ENCODE measurements around the gene ISCA1.
A peak's percentile ranks its signal among the peaks of the same experiment; 100 is the strongest.
"Not testable (repeated sequence)": the region's sequence is repeated elsewhere in the genome, so short reads cannot be mapped to it uniquely, and the experiment has no call there.

Gene ISCA1

GRCh38 chr9:86282077-86282978 lies at the start of gene ISCA1:
ISCA1 (minus strand) TSS chr9:86282538; CDS start chr9:86282458, 80 bp downstream.
- peak; percentile 94 to 99 for DNase-seq (ENCODE audit: low read depth in 1 of 2, low spot score in 1 of 2)

- DNase-seq (ENCODE audit: low read depth in 1 of 2, low spot score in 1 of 2), result no peak
These were observed 47.8 kb upstream of the ISCA1 start for GRCh38 chr9:86330186-86330585.

DNA sequence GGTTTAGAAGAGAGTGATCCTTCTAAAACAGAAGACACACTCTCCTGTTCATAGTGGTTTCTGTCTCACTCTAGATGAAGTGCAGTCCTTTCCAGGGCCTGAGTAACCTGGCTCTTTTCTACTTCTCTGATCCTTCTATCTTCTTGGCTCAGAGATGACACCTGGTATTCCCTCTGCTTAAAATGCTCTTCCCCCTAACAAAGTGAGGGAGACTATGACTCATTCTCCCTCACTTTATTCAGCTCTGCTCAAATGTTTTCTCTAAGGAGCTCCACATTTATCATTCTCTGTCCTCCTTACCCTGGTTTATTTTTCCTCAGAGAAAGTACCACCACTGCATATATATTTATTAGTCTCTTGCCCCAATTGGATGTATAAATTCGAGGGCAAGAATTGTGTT lies 47.3 kb upstream of the ISCA1 start:
- no peak for DNase-seq (ENCODE audit: low read depth in 1 of 2, low spot score in 1 of 2)

DNA sequence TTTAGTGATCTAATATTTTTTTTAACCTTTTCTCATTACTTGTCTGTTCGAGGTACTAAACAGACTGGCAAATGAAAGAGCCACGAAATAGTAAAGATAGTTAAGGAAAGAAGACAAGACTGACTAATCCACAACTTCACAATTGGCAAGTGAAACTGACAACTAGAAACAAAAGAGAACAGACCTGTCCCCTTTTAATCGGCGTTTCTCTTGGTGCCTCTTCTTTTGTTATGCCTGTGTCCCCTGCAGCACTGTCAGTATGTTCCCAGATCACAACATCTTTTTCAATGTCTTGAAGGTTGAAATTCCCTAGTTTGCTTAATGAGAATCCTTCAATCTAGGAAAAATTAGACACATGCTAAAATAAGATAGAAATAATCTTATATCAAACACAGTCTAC lies 45.8 kb upstream of the ISCA1 start:
- no peak for DNase-seq (ENCODE audit: low read depth in 1 of 2, low spot score in 1 of 2)

GRCh38 chr9:86326536-86326935 lies 44.2 kb upstream of the ISCA1 start:
- DNase-seq (ENCODE audit: low read depth in 1 of 2, low spot score in 1 of 2), result no peak

DNA sequence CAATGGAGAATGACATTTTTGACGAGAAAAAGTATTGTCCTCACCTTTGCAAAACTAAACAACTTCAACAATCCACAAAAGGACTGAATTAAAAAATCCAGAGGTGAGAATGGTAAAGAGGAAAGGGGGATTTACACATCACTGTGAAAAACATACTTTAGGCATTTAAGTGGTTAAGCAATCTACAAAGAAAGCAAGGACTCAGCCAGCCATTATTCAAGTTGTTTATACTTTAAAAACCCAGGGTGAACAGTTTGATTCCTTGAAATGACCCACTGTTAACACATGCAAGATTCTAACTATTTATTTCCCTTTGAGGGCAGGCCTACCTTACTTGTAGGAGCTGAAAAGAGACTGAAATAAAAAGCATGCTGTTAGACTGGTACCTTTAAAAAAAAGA lies 42.6 kb upstream of the ISCA1 start:
- no peak for DNase-seq (ENCODE audit: low read depth in 1 of 2, low spot score in 1 of 2)

GRCh38 chr9:86324308-86324707 lies 42.0 kb upstream of the ISCA1 start:
- DNase-seq (ENCODE audit: low read depth in 1 of 2, low spot score in 1 of 2), result no peak

GRCh38 chr9:86322973-86323644 lies 40.8 kb upstream of the ISCA1 start:
- no peak for DNase-seq (ENCODE audit: low read depth in 1 of 2, low spot score in 1 of 2)

- no peak for DNase-seq (ENCODE audit: low read depth in 1 of 2, low spot score in 1 of 2)
These were observed 39.0 kb upstream of the ISCA1 start for GRCh38 chr9:86321373-86321772.

DNA sequence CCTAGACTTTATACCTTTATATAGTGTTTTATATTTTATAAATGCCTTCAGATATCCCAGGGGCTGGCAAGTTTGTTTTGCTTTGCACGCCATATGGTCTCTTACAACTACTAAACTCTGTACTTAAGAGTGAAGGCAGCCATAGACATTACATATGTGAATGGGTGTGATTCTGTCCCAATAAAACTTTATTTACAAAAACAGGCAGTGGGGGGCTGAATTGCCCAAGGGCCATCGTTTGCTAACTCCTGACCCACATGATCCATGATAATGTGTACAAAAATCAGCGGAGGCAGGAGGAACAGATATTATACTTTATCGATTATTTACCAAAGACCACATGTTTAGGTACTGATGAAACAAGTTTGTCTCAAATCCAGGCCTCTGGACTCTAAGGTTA lies 35.8 kb upstream of the ISCA1 start:
- no peak for DNase-seq (ENCODE audit: low read depth in 1 of 2, low spot score in 1 of 2)

- no peak for DNase-seq (ENCODE audit: low read depth in 1 of 2, low spot score in 1 of 2)
These were observed 32.7 kb upstream of the ISCA1 start for GRCh38 chr9:86315078-86315477.

- DNase-seq (ENCODE audit: low read depth in 1 of 2, low spot score in 1 of 2), result not testable (repeated sequence)
These were observed 30.6 kb upstream of the ISCA1 start for GRCh38 chr9:86312959-86313358.

- DNase-seq (ENCODE audit: low read depth in 1 of 2, low spot score in 1 of 2), result no peak
These were observed 26.3 kb upstream of the ISCA1 start for GRCh38 chr9:86308687-86309086.

- DNase-seq (ENCODE audit: low read depth in 1 of 2, low spot score in 1 of 2), result no peak
These were observed 21.9 kb upstream of the ISCA1 start for GRCh38 chr9:86304236-86304730.

- DNase-seq (ENCODE audit: low read depth in 1 of 2, low spot score in 1 of 2), result no peak
These were observed 21.1 kb upstream of the ISCA1 start for GRCh38 chr9:86303316-86303975.

DNA sequence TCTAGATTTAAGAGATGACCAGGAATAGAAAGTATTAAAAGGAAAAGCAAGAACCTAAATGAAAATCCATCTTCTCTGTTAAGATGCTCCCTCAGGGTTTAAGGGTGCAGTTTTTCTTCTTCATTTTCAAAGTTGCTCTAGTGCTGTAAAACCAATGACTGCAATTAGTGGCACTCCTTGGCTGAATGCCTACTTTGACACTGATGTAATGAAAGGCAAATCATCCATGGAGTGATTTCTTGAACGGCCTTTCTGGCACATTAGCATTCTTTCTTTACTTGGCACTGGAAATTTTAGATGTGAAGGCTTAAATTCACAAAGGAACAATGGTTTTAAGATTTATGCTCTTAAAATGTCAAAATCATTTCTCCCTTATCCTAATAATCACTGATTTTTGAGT lies 19.3 kb upstream of the ISCA1 start:
- DNase-seq (ENCODE audit: low read depth in 1 of 2, low spot score in 1 of 2), result no peak

- DNase-seq (ENCODE audit: low read depth in 1 of 2, low spot score in 1 of 2), result no peak
These were observed 18.4 kb upstream of the ISCA1 start for GRCh38 chr9:86300701-86301100.

- no peak for DNase-seq (ENCODE audit: low read depth in 1 of 2, low spot score in 1 of 2)
These were observed 16.5 kb upstream of the ISCA1 start for GRCh38 chr9:86298873-86299272.

- DNase-seq (ENCODE audit: low read depth in 1 of 2, low spot score in 1 of 2), result not testable (repeated sequence)
These were observed 8.0 kb upstream of the ISCA1 start for GRCh38 chr9:86290341-86290740.

- DNase-seq (ENCODE audit: low read depth in 1 of 2, low spot score in 1 of 2), result no peak
These were observed 6.3 kb upstream of the ISCA1 start for GRCh38 chr9:86288499-86289198.

DNA sequence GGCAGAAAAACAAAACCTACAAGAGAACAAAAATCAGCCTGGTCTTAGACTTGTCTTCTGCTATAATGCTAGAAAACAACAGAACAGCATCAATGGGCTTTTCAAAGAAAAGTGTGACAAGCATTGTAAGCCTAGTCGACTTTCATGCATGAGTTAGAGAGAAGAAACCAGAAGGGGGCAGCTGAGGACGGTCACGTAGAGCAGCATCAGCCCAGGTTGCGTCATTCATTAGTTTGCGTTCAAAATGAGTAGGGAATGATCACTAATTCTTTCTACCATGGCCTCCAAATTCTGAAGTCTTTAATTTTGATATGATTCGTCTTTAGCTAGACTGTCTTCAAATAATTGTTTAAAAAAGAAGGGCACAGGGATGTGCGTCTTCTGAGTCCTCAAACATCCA lies 4.7 kb upstream of the ISCA1 start:
- DNase-seq (ENCODE audit: low read depth in 1 of 2, low spot score in 1 of 2), result no peak
